ENCODE measurements around the gene TMEM164.

TMEM164 gene

DNA sequence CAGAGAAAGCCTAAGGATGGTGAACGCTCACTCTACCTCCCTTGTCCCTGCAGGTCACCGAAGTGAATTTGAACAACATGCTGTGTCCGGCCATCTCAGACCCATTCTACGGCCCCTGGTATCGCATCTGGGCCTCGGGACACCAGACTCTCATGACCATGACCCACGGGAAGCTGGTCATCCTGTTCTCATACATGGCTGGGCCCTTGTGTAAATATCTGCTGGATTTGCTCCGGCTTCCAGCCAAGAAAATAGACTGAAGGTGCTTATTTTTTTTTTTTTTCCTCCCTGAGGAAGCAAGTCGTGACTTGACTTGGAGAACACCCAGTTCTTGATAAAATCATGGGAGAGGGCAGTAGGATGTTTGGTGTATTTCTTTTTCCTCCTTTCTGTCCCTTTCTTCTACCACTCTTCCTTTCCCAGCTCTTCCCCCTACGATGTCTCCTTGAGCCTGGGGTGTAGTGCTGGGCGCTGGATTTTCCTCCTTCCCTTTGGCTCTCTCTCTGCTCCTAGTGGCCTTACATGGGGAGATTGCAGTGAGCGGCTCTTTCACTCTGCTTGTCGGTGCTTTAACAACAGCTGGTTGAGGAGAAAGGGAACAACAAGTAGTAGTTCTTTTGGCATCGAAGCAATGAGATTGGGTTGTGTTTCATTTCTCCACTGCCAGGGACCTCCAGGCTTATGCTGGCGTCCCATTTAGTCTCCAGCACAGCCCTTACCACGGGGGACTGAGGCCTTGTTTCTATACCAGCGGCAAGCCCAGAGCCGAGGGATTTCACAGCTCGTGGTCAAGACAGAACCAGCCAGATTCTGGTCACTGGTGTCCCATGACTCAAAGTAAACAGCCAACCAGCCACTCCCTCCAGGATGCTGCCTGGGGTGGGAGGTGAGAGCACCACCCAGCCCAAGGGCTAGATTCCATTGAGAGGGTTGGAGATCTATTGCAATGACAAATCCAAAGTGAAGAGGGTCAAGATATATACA lies 170.6 kb downstream of the TMEM164 start:
- DNase-seq = no peak

DNA sequence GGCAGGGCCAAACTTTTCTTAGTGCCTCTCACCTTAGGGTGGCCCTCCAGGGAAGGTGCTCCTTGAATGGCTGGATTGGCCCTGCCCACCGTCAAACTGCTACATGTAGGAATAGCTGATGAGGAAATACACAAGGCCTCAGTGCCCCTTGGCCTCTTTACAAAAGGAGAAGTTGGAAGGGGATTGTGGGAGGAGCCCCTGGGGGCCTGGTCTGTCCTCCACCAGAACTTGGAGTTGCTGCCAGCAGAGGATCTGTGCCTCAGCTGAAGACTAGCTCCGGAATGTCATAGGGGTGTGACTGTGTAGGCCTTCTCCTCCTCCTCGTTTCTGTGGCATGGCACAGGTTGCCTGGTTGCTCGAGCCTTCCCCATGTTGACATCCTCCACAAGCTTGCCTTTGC lies 172.2 kb downstream of the TMEM164 start:
- DNase-seq = no peak

DNA sequence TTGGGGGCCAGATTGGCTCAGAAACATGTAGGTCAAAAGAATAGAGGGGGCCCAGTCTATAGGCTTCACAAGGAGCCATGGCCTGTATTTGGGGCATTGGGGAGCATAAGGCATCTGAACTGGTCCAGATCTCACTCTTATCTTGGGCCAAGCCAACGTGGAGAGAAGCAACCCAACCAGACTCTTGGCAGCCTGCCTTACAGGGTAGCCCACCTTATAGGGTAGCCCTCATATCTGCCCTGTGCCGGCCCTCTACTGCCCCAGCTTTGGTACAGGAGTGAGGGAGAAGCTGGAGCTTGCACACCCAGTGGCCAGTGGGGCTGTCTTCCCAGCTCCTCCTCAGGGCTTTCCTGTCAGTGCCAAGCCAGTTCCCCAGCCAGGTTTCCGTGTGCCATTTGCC lies 172.8 kb downstream of the TMEM164 start:
- no peak for DNase-seq

DNA sequence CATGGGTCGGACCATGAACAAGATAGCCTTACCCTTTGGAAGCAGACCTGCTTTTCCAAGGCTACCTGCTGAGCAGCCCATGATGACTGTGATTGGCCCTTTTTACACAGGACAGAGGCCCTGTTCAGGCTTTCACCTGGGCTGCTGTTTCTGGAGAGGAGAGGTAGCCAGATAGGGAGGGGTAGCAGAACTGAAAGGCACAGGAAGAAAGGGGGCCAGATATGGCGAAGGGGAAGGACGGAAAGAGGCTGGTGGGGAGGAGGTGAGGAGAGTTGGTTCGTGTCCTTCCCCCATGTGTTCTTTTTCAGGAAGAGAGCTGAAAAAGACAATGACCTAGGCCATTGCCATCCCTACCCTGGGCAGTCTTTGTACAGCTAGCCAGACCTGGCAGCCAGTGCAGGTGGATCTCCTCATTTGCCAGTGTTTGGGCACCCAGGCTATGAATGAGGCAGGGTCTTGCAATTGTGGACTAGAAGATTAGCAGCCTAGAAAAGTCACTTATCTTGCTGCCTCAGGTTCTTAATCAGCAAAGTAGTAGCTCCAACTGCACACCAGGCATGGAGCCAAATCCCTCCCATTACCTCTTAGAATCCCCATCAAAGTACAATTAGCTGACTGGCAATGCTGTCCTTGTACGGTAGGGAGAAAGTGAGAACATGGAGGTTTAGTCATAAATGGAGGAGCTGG lies 175.4 kb downstream of the TMEM164 start:
- no peak for DNase-seq

DNA sequence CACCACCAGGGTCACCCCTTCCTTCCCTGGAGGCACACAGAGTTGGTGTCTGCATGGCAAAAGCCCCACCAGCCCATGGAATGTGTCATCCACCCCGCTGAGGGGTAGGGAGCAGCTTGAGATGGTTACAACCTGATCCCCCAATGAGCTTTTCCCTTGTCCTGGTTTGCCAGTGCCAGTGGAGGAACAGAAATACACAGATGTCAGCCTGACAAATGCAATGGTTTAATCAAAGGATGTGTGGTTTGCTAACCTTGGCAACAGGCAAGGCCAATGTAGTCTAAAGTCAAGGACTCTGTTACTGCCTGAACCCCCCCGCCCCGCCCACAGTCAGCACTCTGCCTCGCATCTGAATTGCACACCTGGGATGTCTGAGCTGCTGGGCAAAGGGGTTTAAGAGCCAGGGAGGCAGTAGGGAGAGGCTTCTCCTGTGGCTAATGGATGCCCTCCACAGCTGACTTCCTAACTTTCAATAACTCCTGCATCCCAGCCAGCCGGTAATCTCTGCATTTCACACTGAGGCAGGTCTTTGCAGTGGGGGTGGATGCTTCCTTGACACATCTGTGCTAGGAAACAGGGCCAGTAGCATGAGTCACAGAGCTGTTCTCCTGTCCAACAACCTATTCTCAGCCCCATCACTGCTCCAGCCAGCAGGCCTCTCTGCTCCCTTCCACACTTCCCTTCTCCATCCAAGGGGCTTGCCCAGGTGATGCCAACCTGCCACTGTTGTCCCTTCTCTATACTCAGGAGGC lies 177.4 kb downstream of the TMEM164 start:
- DNase-seq = no peak

DNA sequence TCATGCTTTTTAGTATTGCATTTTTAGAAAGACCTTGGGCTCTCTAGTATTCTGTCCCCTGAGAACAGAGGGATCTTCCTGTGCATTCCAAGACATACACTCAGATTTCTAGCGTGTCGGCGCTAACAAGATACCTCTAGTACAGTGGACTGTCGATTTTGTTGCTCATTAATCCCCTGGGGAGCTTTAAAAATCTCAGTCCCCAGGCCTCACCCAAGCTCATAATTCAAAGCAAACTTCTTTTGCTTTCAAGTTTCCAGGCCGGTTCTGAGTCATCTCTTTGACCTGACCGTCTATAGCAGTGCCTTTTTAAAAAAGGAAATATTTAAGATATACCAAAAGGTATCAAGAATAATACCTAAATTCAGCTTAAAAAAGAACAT lies 178.0 kb downstream of the TMEM164 start:
- no peak for DNase-seq

DNA sequence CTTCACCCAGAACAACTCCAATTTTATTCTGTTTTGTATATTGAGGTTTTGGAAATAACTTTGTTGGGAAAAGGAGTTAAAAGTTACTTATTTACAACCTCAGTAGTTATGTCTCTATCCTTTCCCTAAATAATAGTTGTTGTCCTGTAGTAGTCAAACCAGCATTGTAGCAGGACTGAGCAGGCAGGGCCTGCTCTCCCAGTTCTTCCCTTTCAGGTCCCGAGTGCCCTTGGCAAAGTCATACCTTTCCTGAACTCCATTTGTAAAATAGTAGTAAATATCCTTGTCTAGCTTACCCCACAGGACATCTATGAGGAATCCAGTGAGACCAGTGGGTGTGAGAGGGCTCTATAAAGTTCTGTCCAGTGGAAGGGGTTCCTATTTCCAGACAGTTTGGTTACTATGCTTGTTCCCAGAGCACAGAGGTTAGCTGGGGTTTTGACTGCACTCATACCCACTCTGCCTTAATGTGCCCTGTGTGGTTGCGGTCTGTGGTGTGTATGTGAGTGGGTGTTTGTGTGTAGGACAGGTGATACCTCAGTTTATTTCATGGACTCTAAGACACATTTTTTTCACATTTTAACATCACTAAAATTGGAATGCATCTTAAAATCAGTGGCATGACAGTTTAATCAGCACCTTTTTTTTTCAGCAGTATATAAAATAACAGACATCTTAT lies 178.7 kb downstream of the TMEM164 start:
- no peak for DNase-seq

DNA sequence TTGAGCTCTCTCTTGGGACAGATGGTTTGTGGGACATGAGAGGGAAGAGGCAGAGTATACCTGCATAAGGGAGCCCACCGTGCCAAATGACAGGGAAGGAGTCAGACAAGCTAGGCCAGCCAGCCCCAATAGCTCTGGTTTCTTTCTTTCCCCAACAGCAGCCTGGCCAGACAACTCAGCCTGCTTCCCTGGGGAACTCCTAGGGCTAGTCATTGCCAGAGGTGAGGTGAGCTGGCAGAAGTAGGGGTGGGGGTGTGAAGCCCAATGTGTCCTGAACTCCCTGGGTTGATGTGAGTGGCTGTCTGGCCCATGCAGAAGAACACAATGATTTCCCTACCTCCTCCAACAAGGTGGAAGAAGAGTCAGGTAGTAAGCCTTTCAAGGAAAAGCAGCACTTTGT lies 179.4 kb downstream of the TMEM164 start:
- no peak for DNase-seq

DNA sequence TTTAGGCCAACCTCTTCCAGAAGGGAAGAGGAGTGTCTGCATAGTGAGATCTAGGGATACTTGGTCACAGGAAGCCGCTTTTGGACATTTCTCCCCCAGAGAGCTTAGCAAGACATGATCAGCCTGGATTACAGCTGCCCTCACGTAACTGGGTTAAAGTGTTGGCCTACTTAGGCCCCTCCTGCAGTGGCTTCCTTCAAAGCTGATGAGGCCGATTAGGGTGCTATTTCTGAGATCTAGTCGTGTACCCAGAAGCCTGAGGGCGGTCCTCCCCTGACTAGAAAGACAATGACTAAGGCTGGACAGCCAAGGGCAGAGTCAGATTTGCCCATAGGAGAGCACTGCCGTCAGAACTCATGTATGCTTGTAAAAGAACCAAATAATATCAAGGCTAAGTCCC lies 180.0 kb downstream of the TMEM164 start:
- DNase-seq = no peak

DNA sequence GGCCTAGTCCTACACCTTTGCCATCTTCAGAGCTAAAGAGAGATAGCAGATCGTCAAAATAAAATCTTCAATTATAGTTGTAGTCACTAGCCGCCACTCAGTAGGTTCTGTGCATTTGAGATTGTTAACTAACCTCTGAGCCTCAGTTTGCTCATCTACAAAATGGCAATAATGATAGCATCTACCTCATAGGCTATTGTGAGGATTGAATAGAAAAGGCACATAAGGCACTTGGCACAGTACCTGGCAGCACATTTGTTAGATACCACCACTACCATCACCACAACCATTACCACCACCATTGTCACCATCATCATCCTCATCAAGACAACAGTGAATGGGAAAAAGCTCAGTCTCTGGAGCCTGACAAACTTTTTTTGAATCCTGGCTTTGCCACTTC lies 180.4 kb downstream of the TMEM164 start:
- DNase-seq = no peak

DNA sequence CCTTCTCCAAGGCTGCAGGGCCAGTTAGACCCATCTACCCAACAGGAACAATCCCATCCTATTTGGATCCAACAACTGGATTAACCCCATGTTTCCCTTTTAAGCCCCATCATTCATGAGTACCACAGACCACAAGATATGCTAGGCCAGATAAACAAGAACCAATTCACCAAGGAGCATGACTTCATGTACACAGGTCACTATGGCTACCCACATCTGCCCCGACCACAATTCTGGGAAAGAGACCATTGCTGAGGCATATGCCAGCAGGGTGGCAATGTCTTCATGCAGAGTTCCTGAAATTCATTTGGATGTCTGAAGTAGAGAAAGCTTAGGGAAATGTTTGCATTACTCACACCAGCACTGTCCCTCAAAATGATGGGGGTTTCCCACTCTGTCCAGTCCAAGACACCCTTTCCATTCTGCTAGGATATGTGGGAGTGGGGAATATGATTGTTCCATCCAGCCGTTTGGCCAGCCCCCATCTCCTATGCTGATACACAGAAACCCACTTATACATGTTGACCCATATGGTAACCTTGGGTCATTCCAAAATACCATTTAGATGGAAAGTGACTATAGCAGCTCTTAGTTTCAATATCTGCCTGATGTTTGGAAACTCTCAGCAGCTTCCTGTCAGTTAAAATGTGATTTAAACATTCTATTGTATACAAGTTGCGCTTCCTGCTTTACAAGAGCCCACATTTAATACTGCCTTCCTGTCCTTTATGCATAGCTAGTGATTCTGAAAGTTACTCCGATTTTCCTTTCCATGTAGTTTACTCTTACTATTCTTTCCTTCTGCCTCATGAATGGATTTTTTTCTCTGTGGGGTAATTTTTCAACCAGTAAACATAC lies 186.0 kb downstream of the TMEM164 start:
- DNase-seq = no peak

DNA sequence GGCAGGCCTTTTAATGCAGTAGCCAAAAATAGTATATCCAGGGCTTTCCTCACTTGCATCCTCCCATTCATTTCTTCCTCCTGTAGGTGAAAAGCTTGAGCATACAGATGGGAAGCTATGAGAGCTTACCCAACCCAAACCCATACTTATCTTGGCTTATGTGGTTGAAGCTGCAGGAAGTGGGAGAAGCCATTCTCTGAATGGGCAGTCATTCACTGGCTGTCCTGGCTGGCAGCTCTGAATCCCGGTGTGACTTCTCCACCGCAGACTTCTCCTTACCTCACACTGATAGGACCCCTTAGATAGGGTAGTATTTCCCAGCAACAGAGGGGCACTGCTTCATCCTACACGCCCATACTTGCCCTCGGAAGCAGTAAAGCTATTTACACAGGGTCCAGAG lies 189.6 kb downstream of the TMEM164 start:
- no peak for DNase-seq

DNA sequence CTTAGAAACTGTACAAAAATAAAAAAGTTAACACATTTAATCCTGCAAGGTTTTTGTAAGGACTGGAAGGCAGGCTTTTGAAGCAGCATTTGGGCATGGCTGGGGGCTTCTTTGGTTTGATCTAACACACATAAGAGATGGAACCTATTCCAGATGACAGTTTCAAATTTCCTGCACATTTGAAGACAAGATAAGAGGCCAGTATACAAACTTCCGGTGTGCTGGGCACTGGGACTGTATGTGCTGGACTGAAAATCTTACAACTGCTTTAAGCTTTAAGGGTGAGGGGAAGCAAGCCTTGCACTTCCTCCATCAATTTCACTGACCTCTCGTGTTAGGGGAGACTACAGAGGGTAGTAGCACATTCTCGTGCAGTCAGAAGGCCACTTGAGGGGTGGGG lies 192.1 kb downstream of the TMEM164 start:
- DNase-seq = no peak

DNA sequence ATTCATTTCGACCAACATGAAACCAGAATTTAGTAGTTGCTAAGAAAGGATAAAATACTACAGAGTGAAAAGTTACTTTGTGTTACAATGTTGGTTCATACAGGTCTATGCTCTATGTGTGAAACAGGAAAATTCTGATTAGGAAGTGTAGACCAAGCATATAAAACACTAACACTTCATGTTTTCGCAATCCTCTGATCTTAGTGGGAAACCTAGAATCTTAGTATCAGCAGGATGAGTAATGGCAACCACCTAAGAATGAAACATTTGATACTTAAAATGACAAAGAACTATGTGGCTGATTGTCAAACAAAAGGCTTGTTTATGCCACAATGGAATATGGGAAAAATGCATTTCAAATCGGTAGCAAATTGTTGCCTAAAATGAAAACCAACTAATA lies 198.9 kb downstream of the TMEM164 start:
- no peak for DNase-seq

DNA sequence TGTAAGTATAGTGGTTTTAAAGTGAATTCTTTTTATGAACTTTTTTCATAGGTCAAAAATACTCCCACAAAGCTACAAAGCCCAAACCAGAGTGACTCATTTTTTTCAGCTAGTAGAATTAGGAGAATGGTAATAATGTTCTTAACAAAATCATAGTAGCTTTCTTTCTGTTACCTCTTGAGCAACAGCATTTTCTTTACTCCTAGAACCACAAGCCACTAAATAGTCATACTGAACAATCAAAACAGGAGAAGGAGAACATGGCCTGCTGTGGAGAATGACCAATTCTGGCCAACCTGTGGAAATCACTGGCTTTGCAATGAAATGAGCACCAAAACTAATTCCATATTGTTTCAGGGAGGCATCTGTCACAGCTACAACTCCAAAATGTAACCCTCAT lies 202.1 kb downstream of the TMEM164 start:
- DNase-seq = no peak

DNA sequence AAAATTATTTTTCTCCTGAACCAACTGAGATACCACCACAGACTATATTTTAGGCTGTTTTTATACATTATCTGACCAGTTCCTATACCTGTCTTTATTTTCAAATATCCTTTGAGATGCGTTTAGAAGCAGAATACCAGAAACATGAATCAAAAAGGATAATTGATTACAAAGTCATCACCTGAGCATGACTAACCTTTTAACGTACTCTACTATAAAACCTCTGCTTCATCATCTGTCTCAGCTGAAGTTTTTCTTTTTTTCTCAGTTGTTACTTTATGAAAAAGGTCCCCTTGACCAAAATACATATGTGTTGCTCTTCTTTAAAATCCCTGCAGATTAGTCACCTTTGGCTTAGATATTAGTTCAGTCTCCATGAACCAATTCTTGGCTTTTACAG lies 205.2 kb downstream of the TMEM164 start:
- no peak for DNase-seq

DNA sequence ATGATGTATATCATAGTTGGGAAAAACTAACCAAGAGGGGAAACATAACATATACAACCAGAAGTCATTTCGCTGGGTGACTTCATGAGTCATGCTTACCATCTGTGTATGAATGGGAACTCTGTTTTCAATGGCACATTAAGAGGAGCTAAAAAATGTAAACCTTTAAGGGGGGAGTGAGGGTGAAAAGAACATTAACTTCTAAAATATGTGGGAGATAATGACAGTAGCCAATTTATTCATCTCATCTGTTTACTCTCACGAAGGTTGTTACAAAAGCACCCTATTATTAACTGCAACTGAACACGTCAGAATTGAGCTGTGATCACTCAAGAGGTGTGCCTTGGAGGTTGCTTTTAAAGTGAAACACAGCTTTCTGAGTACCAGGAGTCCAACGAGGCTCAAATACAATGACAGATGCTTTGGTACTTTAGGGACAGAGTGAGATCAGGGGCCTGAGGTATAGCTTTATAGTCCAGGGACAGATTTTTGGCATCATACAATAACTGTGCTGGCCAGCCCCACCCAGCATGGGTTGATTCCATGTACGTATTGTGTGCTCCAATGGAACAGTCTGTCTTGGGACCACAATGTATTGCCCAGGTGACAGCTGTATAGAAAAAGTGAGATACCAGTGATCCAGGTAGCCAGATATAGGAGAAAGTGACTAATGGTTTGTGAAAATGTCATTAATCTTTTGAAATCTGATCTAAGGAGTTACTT lies 207.7 kb downstream of the TMEM164 start:
- DNase-seq = peak; percentile 86

DNA sequence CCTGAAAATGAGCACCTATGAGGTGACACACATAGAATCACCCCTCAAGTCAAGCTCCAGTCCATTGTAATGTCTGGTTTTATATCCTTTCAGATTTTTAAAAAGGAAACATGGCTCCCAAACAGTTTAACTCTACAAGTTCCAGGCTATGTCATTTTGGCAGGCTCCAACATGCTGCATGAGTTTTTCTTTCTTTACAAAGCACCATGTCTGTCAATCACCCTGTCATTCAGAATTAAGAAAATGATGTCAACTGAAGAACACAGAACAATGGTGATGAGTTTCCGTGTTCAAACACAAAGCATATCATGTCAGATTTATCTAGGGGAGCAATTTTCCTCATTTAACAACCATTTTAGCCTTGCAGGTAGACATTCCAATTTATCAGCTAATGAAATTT lies 208.4 kb downstream of the TMEM164 start:
- no peak for DNase-seq

DNA sequence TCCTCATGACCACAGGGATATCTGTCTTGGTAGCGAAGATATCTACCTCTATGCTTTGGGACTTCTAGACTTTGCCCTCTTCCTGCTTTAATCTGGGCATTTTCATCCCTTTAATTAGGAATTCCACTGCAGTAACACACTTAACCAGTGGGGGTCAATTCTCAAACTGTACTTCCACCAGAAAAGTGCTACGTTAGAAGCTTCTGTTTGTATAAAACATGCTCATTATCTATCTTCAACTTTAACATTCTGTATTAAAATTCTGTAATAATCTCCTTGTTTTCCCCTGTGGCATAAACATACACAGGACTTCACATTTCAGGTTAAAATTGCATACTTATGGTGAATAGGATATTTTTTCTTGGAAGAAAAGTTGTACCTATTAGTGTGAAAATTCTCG lies 209.4 kb downstream of the TMEM164 start:
- no peak for DNase-seq

DNA sequence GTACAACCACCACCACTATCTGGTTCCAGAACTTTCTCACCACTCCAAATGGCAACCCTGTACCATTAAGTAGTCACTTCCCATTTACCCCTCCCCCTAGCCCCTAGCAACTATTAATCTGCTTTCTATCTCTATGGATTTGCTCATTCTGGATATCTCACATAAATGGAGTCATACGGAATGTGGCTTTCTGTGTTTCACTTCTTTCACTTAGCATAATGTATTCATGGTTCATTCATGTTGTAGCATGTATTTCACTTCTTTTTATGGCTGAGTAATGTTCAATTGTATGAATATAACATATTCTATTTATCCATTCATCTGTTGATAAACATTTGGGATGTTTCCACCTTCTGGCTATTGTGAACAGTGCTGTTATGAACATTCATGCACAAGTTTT lies 210.3 kb downstream of the TMEM164 start:
- no peak for DNase-seq

DNA sequence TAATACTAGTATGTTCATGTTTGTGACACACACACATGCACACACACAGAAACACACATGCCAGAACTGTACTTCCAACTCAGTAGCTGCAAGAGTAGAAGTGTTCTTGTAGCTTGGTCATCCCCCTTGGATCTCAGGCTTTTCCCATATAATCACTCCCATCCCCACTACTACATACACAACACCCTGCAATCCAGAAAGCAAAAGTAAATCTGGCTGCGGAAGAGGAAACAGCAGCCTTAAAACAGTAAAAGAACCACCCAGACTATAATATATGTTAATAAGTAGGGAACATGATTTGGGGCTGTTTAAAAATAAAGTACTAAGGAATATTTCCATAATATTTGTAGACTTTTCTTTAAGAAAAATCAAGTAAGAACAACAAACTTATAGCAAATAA lies 211.8 kb downstream of the TMEM164 start:
- DNase-seq = no peak
